Body of pancreas (tissue), 4 donors: ENCODE results near the gene RASGEF1C. TPM values are rescaled to one million over a fixed set of nuclear protein-coding genes. Genes with fewer than 3 reads are reported as not detected.

Experiments
- ATAC-seq: fragments of 150-250 bp; one replicate; pipeline ENCODE4 v1.9.1; 2016
- DNase-seq, 4 donors: peaks; one replicate each; pipeline ENCODE4 v3.0.0-alpha.2; 2019
- H3K27ac ChIP-seq, 4 donors: fragments of 200-600 bp; sonication (generic); 1 replicate in 3 of 4; 2 replicates in 1 of 4; pipeline versions ENCODE4 v1.5.1 to v1.6.1; 2016 to 2019; ENCODE audit warnings: mild to moderate bottlenecking in 1 of 4, mixed read lengths in 1 of 4, moderate library complexity in 1 of 4
- H3K27me3 ChIP-seq, 2 donors: fragments of 200-600 bp; sonication (generic); one replicate each; pipeline ENCODE4 v1.6.0; 2016; ENCODE audit warnings: mild to moderate bottlenecking in 1 of 2
- H3K36me3 ChIP-seq, 2 donors: fragments of 200-600 bp; sonication (generic); replicated peaks in 1 of 2; 2 replicates each; pipeline ENCODE4 v1.5.1; 2016; ENCODE audit warnings: low read depth in 2 of 2; ENCODE audit not compliant: insufficient read depth in 1 of 2
- H3K4me1 ChIP-seq: fragments of 200-600 bp; sonication (generic); one replicate; pipeline ENCODE4 v1.6.0; 2016
- H3K4me3 ChIP-seq, 2 donors: fragments of 200-600 bp; sonication (generic); 1 replicate in 1 of 2; 2 replicates in 1 of 2; pipeline ENCODE4 v1.5.1; 2016 to 2019
- H3K9me3 ChIP-seq, 3 donors: fragments of 200-600 bp; sonication (generic); 1 replicate in 2 of 3; 2 replicates in 1 of 3; pipeline ENCODE4 v1.5.1; 2016
- POLR2A ChIP-seq, 3 donors: fragments of 450-650 bp; IDR thresholded peaks; one replicate each; pipeline ENCODE4 v1.6.1; 2016; ENCODE audit warnings: antibody characterized with exemption in 3 of 3, mild to moderate bottlenecking in 2 of 3
- WGBS, 2 donors: methylation state at CpG; one replicate each; pipeline ENCODE4 v1.1.5; 2017; 5-methylcytosine and 5-hydroxymethylcytosine counted together
- intact Hi-C: fragments of 100-400 bp; cut with DNase I; formaldehyde crosslinking; loops from one replicate; pipeline ENCODE4 v1.15.1; 2023
- total RNA-seq, 2 donors: library from RNA; depleted of rRNA; stranded (reverse); fragments of >200 nt; gene quantifications; one replicate each; pipeline ENCODE4 v1.1.0, GENCODE V29; 2016
- TF ChIP-seq, protein P1 (sequence below), 7 experiments: fragments of 450-650 bp in 4 of 7; fragments of 200-600 bp in 3 of 7; sonication (generic) in 3 of 7; IDR thresholded peaks; one replicate each; pipeline ENCODE4 v1.5.1; 2016 to 2019; ENCODE audit warnings: antibody characterized with exemption in 7 of 7

Gene RASGEF1C
- total RNA-seq, 2 donors from 2014 or later = not detected

- Histone ChIP-seq H3K9me3 (peaks cover 0 to 5% (median 0%) of the 10 kb centered on the region in 3 donors), H3K27me3 (no peaks in the 10 kb centered on the region), H3K27ac (no peak overlapping the region), H3K4me3 (no peak overlapping the region), H3K4me1 (no peaks in the 10 kb centered on the region), H3K36me3 (no peaks in the 10 kb centered on the region)
- intact Hi-C loops = no loop called here
- TF ChIP-seq POLR2A (IDR thresholded peaks at IDR 0.05) = no peak
- TF ChIP-seq, protein P1, sequence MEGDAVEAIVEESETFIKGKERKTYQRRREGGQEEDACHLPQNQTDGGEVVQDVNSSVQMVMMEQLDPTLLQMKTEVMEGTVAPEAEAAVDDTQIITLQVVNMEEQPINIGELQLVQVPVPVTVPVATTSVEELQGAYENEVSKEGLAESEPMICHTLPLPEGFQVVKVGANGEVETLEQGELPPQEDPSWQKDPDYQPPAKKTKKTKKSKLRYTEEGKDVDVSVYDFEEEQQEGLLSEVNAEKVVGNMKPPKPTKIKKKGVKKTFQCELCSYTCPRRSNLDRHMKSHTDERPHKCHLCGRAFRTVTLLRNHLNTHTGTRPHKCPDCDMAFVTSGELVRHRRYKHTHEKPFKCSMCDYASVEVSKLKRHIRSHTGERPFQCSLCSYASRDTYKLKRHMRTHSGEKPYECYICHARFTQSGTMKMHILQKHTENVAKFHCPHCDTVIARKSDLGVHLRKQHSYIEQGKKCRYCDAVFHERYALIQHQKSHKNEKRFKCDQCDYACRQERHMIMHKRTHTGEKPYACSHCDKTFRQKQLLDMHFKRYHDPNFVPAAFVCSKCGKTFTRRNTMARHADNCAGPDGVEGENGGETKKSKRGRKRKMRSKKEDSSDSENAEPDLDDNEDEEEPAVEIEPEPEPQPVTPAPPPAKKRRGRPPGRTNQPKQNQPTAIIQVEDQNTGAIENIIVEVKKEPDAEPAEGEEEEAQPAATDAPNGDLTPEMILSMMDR (IDR thresholded peaks at IDR 0.05) = no peak
- WGBS, 2 donors = 92 to 100% methylated on average over 3 of the region's 3 CpGs
- ATAC-seq (no peak), DNase-seq (no peak)
Measured at GRCh38 chr5:180104168-180104530, 104.9 kb downstream of the RASGEF1C start.

DNA sequence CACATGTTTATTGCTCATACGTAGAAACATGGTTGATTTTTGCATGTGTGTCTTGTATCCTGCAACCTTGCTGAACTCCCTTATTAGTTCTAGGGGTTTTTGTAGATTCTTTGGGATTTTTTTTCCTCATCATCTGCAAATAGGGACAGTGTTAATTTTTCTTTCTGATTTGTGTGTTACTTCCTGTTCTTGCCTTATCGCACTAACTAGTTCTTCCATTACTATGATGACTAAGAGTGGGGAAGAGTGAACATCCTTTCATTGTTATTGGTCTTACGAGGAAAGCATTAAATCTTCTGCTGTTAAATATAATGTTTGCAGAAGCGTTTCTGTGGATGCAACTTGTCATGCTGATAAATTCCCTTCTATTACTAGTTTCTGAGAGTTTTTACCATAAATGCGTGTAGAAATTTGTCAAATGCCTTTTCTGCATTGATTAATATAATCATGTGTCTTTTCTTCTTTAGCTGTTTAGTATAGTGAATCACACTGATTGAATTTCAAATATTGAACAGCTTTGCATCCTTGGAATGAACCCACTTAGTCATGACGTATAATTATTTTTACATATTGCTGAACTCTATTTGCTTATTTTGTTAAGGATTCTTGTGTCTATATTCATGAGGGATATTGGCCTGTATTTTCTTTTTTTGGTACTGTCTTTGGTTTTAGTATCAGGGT lies 105.4 kb downstream of the RASGEF1C start:
- H3K4me1 ChIP-seq = no peaks in the 10 kb centered on the region
- H3K36me3 ChIP-seq = no peaks in the 10 kb centered on the region
- H3K27me3 ChIP-seq = no peaks in the 10 kb centered on the region
- H3K27ac ChIP-seq = no peak overlapping the region
- intact Hi-C loops = no loop called here
- DNase-seq (no peak), ATAC-seq (no peak)
- H3K4me3 ChIP-seq = no peak overlapping the region
- TF ChIP-seq, protein P1 (IDR thresholded peaks at IDR 0.05) = no peak
- no peak for TF ChIP-seq POLR2A (IDR thresholded peaks at IDR 0.05)
- H3K9me3 ChIP-seq = peaks cover 0 to 5% (median 0%) of the 10 kb centered on the region in 3 donors
- WGBS, 2 donors = 80 to 83% methylated on average over 6 of the region's 6 CpGs

DNA sequence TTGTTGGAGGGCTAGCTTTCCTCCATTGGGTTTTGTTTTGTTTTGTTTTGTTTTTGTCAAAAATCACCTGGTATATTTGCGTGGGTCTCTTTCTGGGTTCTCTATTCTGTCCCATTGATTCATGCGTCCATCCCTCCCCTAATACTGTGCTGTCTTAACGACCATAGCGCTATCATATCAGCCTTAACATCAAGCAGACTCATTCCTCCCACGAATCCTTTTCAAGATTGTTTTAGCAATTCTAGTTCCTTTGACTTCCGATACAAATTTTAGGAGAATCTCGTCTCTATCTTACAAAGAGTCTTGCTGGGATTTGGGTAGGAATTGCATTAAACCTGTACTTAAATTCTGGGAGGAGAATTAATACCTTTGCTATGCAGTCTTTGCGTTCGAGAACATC lies 106.4 kb downstream of the RASGEF1C start:
- intact Hi-C loops = no loop called here
- WGBS, 2 donors = 63 to 71% methylated on average over 9 of the region's 9 CpGs
- Histone ChIP-seq H3K9me3 (peaks cover 0 to 2% (median 0%) of the 10 kb centered on the region in 3 donors), H3K4me1 (no peaks in the 10 kb centered on the region), H3K36me3 (no peaks in the 10 kb centered on the region), H3K27me3 (no peaks in the 10 kb centered on the region), H3K27ac (no peak overlapping the region), H3K4me3 (no peak overlapping the region)
- DNase-seq = no peak
- no peak for ATAC-seq
- TF ChIP-seq POLR2A (IDR thresholded peaks at IDR 0.05) = no peak
- TF ChIP-seq, protein P1 (IDR thresholded peaks at IDR 0.05) = no peak

DNA sequence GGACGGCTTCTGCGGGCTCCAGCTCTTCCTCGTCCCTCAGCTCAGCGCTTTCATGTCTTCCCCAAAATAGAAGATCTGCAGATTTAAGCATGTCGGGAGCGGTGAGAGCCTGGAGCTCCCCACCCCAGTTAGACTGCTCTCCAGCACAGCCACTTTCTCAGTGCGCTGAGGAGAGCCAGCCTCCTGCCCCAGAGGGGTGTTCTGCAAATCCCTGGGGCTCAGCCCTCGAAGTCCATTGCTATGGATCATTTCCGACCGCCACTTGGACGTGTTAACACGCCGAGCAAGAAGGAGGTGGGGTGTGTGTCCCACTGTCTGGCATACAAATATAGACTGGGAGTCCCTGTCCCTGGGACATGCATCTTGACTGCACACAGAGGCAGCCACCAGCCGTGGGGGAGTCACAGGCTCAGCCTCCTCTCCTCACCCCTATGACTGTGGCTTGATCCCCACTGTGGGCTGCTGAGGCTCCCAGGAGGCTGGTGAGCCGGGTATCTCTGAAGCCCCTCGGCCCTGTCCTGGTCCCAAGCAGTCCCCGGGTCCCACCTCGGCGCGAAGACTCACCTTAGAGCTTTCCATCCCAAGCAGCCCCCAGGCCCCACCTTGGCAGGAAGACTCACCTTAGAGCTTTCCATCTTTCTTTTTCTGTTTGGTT lies 107.4 kb downstream of the RASGEF1C start:
- Histone ChIP-seq H3K27me3 (no peaks in the 10 kb centered on the region), H3K36me3 (no peaks in the 10 kb centered on the region), H3K4me3 (no peak overlapping the region), H3K9me3 (no peaks in the 10 kb centered on the region), H3K27ac (no peak overlapping the region), H3K4me1 (no peaks in the 10 kb centered on the region)
- WGBS, 2 donors = 81 to 85% methylated on average over 10 to 19 of the region's 20 CpGs
- no peak for DNase-seq
- TF ChIP-seq, protein P1 (IDR thresholded peaks at IDR 0.05) = no peak
- TF ChIP-seq POLR2A (IDR thresholded peaks at IDR 0.05) = no peak
- intact Hi-C loops = no loop called here
- no peak for ATAC-seq
